Activated CD8-positive, alpha-beta memory T cell treated with anti-CD3 and anti-CD28 coated beads, Interleukin-2, amount 50 U/mL, for 48 hours (primary cell): ENCODE data around the gene UST.
"Not testable (repeated sequence)": the region's sequence is repeated elsewhere in the genome, so short reads cannot be mapped to it uniquely, and the experiment has no call there.

Experiments
- DNase-seq: peaks from one replicate; pipeline ENCODE4 v3.0.0-alpha.2; 2020

The UST gene

GRCh38 chr6:148874698-148875293 is 128.0 kb downstream of the UST start:
- no peak for DNase-seq

- DNase-seq, result no peak
Measured at GRCh38 chr6:148878683-148879082, 131.9 kb downstream of the UST start.

- DNase-seq, result not testable (repeated sequence)
Measured at GRCh38 chr6:148880742-148881141, 133.9 kb downstream of the UST start.

- no peak for DNase-seq
Measured at GRCh38 chr6:148881593-148882311, 134.9 kb downstream of the UST start.

GRCh38 chr6:148883270-148883669 is 136.4 kb downstream of the UST start:
- no peak for DNase-seq

GRCh38 chr6:148884461-148884860 is 137.6 kb downstream of the UST start:
- no peak for DNase-seq

- DNase-seq, result no peak
Measured at GRCh38 chr6:148885136-148885865, 138.5 kb downstream of the UST start.

GRCh38 chr6:148885925-148886845 is 139.4 kb downstream of the UST start:
- DNase-seq, result no peak

GRCh38 chr6:148887181-148887580 is 140.4 kb downstream of the UST start:
- no peak for DNase-seq

- DNase-seq, result no peak
Measured at GRCh38 chr6:148888856-148889255, 142.0 kb downstream of the UST start.

GRCh38 chr6:148890096-148890495 is 143.3 kb downstream of the UST start:
- no peak for DNase-seq

- DNase-seq, result no peak
Measured at GRCh38 chr6:148890652-148891404, 144.0 kb downstream of the UST start.

GRCh38 chr6:148891405-148891783 is 144.6 kb downstream of the UST start:
- DNase-seq, result no peak

- DNase-seq, result no peak
Measured at GRCh38 chr6:148892247-148892646, 145.4 kb downstream of the UST start.

- no peak for DNase-seq
Measured at GRCh38 chr6:148893073-148893472, 146.2 kb downstream of the UST start.

- no peak for DNase-seq
Measured at GRCh38 chr6:148893481-148893880, 146.7 kb downstream of the UST start.

- DNase-seq, result no peak
Measured at GRCh38 chr6:148898376-148899014, 151.7 kb downstream of the UST start.

- DNase-seq, result no peak
Measured at GRCh38 chr6:148904896-148905870, 158.4 kb downstream of the UST start.

GRCh38 chr6:148905901-148906300 is 159.1 kb downstream of the UST start:
- DNase-seq, result no peak

GRCh38 chr6:148906386-148906785 is 159.6 kb downstream of the UST start:
- DNase-seq, result no peak
